Ramos (cell line): ENCODE results near the gene PRKN.

Experiments used
- in situ Hi-C: fragments of 300-500 bp; cut with MboI; formaldehyde crosslinking; loops from one replicate; pipeline ENCODE4 v1.14.3; 2022; ENCODE audit warnings: low sequenced_read_pairs; ENCODE audit not compliant: unreplicated experiment

The PRKN gene

GRCh38 chr6:162481938-162482337 is 245.6 kb downstream of the PRKN start:
- in situ Hi-C loops, result no loop called here

GRCh38 chr6:162481320-162481719 is 246.2 kb downstream of the PRKN start:
- in situ Hi-C loops, result no loop called here

GRCh38 chr6:162478192-162478671 is 249.3 kb downstream of the PRKN start:
- in situ Hi-C loops, result no loop called here

GRCh38 chr6:162474722-162475121 is 252.8 kb downstream of the PRKN start:
- in situ Hi-C loops, result no loop called here

GRCh38 chr6:162471842-162472241 is 255.7 kb downstream of the PRKN start:
- in situ Hi-C loops, result no loop called here

GRCh38 chr6:162468326-162468725 is 259.2 kb downstream of the PRKN start:
- in situ Hi-C loops, result no loop called here

GRCh38 chr6:162467679-162468078 is 259.9 kb downstream of the PRKN start:
- in situ Hi-C loops, result no loop called here

- in situ Hi-C loops, result no loop called here
Observed at GRCh38 chr6:162463576-162463975, 264.0 kb downstream of the PRKN start.

- in situ Hi-C loops, result no loop called here
Observed at GRCh38 chr6:162459985-162460384, 267.6 kb downstream of the PRKN start.

GRCh38 chr6:162450358-162450757 is 277.2 kb downstream of the PRKN start:
- in situ Hi-C loops, result no loop called here

- in situ Hi-C loops, result no loop called here
Observed at GRCh38 chr6:162448294-162448693, 279.3 kb downstream of the PRKN start.

GRCh38 chr6:162443101-162443500 is 284.5 kb downstream of the PRKN start:
- in situ Hi-C loops, result no loop called here

- in situ Hi-C loops, result no loop called here
Observed at GRCh38 chr6:162442687-162443086, 284.9 kb downstream of the PRKN start.

- in situ Hi-C loops, result no loop called here
Observed at GRCh38 chr6:162441991-162442390, 285.6 kb downstream of the PRKN start.

GRCh38 chr6:162438980-162439379 is 288.6 kb downstream of the PRKN start:
- in situ Hi-C loops, result no loop called here

- in situ Hi-C loops, result no loop called here
Observed at GRCh38 chr6:162435071-162435470, 292.5 kb downstream of the PRKN start.

- in situ Hi-C loops, result no loop called here
Observed at GRCh38 chr6:162421004-162421403, 306.6 kb downstream of the PRKN start.

- in situ Hi-C loops, result no loop called here
Observed at GRCh38 chr6:162416831-162417537, 310.6 kb downstream of the PRKN start.

- in situ Hi-C loops, result no loop called here
Observed at GRCh38 chr6:162416307-162416706, 311.3 kb downstream of the PRKN start.

GRCh38 chr6:162409741-162410691 is 317.6 kb downstream of the PRKN start:
- in situ Hi-C loops, result no loop called here

- in situ Hi-C loops, result no loop called here
Observed at GRCh38 chr6:162408826-162409535, 318.6 kb downstream of the PRKN start.
